HG03108 (cell line): ENCODE measurements around the gene GAS1.
A peak's percentile ranks its signal among the peaks of the same experiment; 100 is the strongest.

Experiments
- ATAC-seq: cut with Tn5 transposase; IDR thresholded peaks from one replicate; pipeline ENCODE4 v1.9.1; 2021; ENCODE audit warnings: moderate library complexity; ENCODE audit not compliant: unreplicated experiment

The GAS1 gene

GRCh38 chr9:86947146-86948073, at the start of gene GAS1:
Gene GAS1, minus strand, starts transcription at chr9:86947506. Its CDS starts 727 bp downstream, at chr9:86946779.
- ATAC-seq, result peak; percentile 57

- ATAC-seq, result no peak
Observed at GRCh38 chr9:86994231-86994630, 46.9 kb upstream of the GAS1 start.

GRCh38 chr9:86993830-86994229, 46.5 kb upstream of the GAS1 start:
- no peak for ATAC-seq

- ATAC-seq, result no peak
Observed at GRCh38 chr9:86991077-86991476, 43.8 kb upstream of the GAS1 start.

GRCh38 chr9:86990290-86990689, 43.0 kb upstream of the GAS1 start:
- no peak for ATAC-seq

- ATAC-seq, result no peak
Observed at GRCh38 chr9:86987900-86988299, 40.6 kb upstream of the GAS1 start.

GRCh38 chr9:86985132-86985647, 37.9 kb upstream of the GAS1 start:
- no peak for ATAC-seq

GRCh38 chr9:86983620-86984259, 36.4 kb upstream of the GAS1 start:
- ATAC-seq, result no peak

- no peak for ATAC-seq
Observed at GRCh38 chr9:86983249-86983619, 35.9 kb upstream of the GAS1 start.

GRCh38 chr9:86980802-86981201, 33.5 kb upstream of the GAS1 start:
- no peak for ATAC-seq

- no peak for ATAC-seq
Observed at GRCh38 chr9:86979657-86980056, 32.4 kb upstream of the GAS1 start.

GRCh38 chr9:86978922-86979474, 31.7 kb upstream of the GAS1 start:
- ATAC-seq, result no peak

GRCh38 chr9:86978413-86978812, 31.1 kb upstream of the GAS1 start:
- no peak for ATAC-seq

- no peak for ATAC-seq
Observed at GRCh38 chr9:86977205-86977835, 30.0 kb upstream of the GAS1 start.

- no peak for ATAC-seq
Observed at GRCh38 chr9:86975606-86976005, 28.3 kb upstream of the GAS1 start.

- ATAC-seq, result no peak
Observed at GRCh38 chr9:86975036-86975435, 27.7 kb upstream of the GAS1 start.

- no peak for ATAC-seq
Observed at GRCh38 chr9:86974421-86974820, 27.1 kb upstream of the GAS1 start.

- ATAC-seq, result no peak
Observed at GRCh38 chr9:86971742-86972141, 24.4 kb upstream of the GAS1 start.

- ATAC-seq, result no peak
Observed at GRCh38 chr9:86968258-86968920, 21.1 kb upstream of the GAS1 start.

GRCh38 chr9:86966852-86967511, 19.7 kb upstream of the GAS1 start:
- no peak for ATAC-seq
